ENCODE measurements around the gene MTX1.

- no peak for TF ChIP-seq POLR2A (IDR thresholded peaks at IDR 0.05)
- no peak for TF ChIP-seq CTCF (IDR thresholded peaks at IDR 0.05)
- TF ChIP-seq EP300 (IDR thresholded peaks at IDR 0.05), result no peak
- no peak for TF ChIP-seq POLR2AphosphoS5 (IDR thresholded peaks at IDR 0.05)
Observed at GRCh38 chr1:155242805-155243358, 34.4 kb downstream of the MTX1 start.

Data from upper lobe of left lung (tissue), 4 donors.